ENCODE data around the gene VSTM5. TPM values are rescaled to one million over a fixed set of nuclear protein-coding genes. Genes with fewer than 3 reads are reported as not detected.
A peak's percentile ranks its signal among the peaks of the same experiment; 100 is the strongest.

VSTM5 gene
- polyA plus RNA-seq, 4 donors: 1.5 to 2.2 TPM; not detected in 2

GRCh38 chr11:93846411-93846810, 4.0 kb downstream of the VSTM5 start:
- H3K27ac ChIP-seq (ENCODE audit: low read depth in 1 of 3, low read length in 2 of 3): no peak overlapping the region
- peaks cover 0 to 8% (median 2%) of the 10 kb centered on the region in 3 donors for H3K4me1 ChIP-seq (ENCODE audit: control insufficient read depth in 3 of 3, insufficient read depth in 2 of 3, low read depth in 1 of 3, low read length in 2 of 3)
- DNase-seq: no peak
- no peak overlapping the region for H3K4me3 ChIP-seq (ENCODE audit: low read depth in 1 of 3, low read length in 3 of 3)
- WGBS, 3 donors: 77 to 100% (median 92%) methylated on average over 2 of the region's 2 CpGs
- no peak for FAIRE-seq
- no peaks in the 10 kb centered on the region for H3K36me3 ChIP-seq (ENCODE audit: control insufficient read depth in 3 of 3, insufficient read depth in 2 of 3, low read depth in 1 of 3, low read length in 3 of 3)
- H3K27me3 ChIP-seq (ENCODE audit: control insufficient read depth in 3 of 3, insufficient read depth in 3 of 3, low read length in 3 of 3): no peaks in the 10 kb centered on the region
- H3K9me3 ChIP-seq (ENCODE audit: control insufficient read depth in 2 of 2, insufficient read depth in 1 of 2, low read depth in 1 of 2, low read length in 1 of 2): no peaks in the 10 kb centered on the region

DNA sequence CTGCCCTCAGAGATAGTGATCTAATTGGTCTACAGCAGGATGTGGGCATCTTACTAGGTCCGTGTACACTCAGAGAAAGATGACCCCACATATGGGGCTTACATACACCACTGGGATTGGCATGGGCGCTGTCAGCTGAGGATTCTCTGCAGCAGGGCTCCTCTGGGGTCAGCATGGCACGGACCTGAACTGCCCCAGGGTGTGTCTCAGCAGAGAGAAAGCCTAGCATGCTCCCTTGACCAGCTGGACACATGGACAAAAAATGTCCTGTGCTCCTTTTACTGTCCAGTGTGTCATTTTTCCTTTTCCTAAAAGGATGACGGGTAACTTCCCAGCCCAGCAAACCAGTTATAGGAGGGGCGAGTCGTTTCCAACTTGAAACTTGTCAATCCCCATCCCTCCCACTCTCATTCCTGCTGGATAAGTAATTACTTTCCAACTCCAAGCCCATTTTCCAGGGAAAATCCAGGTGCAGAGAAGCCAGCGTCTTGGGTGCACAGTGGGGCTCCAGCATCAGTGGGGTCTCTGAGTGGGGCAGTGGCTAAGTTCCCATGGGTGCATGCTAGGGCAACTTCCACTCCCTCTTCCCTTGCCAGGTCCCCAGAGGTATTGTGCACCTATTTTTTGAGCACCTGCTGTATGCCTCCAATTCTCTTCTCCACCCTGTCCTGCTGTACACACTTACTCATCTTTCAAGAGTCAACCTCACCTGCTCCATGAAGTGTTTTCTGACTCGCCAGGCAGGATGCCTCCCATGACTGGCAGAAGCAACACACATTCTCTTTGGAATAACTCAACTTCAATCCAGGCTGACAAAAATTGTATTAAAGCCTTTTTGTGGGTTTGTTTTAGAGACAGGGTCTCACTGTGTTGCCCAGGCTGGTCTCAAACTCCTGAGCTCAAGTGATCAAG, 5.0 kb downstream of the VSTM5 start:
- H3K4me3 ChIP-seq (ENCODE audit: low read depth in 1 of 3, low read length in 3 of 3): no peak overlapping the region
- no peak for DNase-seq
- H3K27me3 ChIP-seq (ENCODE audit: control insufficient read depth in 3 of 3, insufficient read depth in 3 of 3, low read length in 3 of 3): no peaks in the 10 kb centered on the region
- H3K9me3 ChIP-seq (ENCODE audit: control insufficient read depth in 2 of 2, insufficient read depth in 1 of 2, low read depth in 1 of 2, low read length in 1 of 2): no peaks in the 10 kb centered on the region
- H3K27ac ChIP-seq (ENCODE audit: low read depth in 1 of 3, low read length in 2 of 3): no peak overlapping the region
- H3K4me1 ChIP-seq (ENCODE audit: control insufficient read depth in 3 of 3, insufficient read depth in 2 of 3, low read depth in 1 of 3, low read length in 2 of 3): peaks cover 0 to 8% (median 2%) of the 10 kb centered on the region in 3 donors
- no peak for FAIRE-seq
- 77 to 80% (median 78%) methylated on average over 8 of the region's 8 CpGs for WGBS, 3 donors
- H3K36me3 ChIP-seq (ENCODE audit: control insufficient read depth in 3 of 3, insufficient read depth in 2 of 3, low read depth in 1 of 3, low read length in 3 of 3): no peaks in the 10 kb centered on the region

DNA sequence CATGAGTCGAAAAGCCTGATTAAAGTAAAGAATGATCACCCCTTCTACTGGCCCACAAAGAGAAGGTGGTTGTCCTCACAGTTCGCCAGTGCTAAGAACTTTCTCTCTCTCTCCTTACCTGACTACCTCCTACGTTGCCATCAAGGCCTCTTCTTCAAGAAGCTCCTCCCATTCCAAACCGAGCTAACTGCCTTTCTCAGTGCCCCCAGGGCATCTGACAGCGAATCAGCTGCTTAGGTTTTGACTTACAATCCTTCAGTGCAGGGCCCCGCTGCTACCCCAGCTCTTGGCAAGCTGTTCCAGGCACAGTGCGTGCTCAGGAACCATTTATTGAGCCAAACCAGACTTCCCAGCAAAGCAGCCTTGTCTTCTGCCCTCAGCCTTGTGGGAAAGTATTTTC, 5.8 kb downstream of the VSTM5 start:
- Histone ChIP-seq H3K4me1 (ENCODE audit: control insufficient read depth in 3 of 3, insufficient read depth in 2 of 3, low read depth in 1 of 3, low read length in 2 of 3) (peaks cover 0 to 5% (median 2%) of the 10 kb centered on the region in 3 donors), H3K4me3 (ENCODE audit: low read depth in 1 of 3, low read length in 3 of 3) (no peak overlapping the region), H3K27me3 (ENCODE audit: control insufficient read depth in 3 of 3, insufficient read depth in 3 of 3, low read length in 3 of 3) (no peaks in the 10 kb centered on the region), H3K36me3 (ENCODE audit: control insufficient read depth in 3 of 3, insufficient read depth in 2 of 3, low read depth in 1 of 3, low read length in 3 of 3) (no peaks in the 10 kb centered on the region), H3K9me3 (ENCODE audit: control insufficient read depth in 2 of 2, insufficient read depth in 1 of 2, low read depth in 1 of 2, low read length in 1 of 2) (no peaks in the 10 kb centered on the region), H3K27ac (ENCODE audit: low read depth in 1 of 3, low read length in 2 of 3) (no peak overlapping the region)
- 74 to 84% (median 83%) methylated on average over 7 of the region's 7 CpGs for WGBS, 3 donors
- DNase-seq: no peak
- FAIRE-seq: no peak

DNA sequence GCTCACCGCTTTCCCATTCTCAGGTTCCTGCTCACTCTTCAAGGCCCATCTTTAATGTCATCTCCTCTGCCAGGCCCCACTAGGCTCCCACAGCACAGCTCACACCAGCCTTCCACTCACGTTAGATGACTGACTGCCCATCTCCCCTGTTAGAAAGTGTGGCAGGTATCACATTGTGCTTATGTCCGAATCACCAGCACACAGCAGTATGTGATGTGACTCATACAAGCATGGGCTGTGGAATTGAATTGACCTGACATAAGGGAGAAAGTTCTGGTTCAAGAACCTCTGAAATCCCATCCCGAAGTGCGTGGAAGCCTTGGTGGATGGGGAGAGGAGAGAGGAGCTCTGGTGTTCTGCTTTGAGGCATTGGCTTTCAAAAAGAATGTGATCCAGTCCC, 6.5 kb downstream of the VSTM5 start:
- no peaks in the 10 kb centered on the region for H3K27me3 ChIP-seq (ENCODE audit: control insufficient read depth in 3 of 3, insufficient read depth in 3 of 3, low read length in 3 of 3)
- no peak for FAIRE-seq
- H3K4me1 ChIP-seq (ENCODE audit: control insufficient read depth in 3 of 3, insufficient read depth in 2 of 3, low read depth in 1 of 3, low read length in 2 of 3): peaks cover 0 to 2% (median 0%) of the 10 kb centered on the region in 3 donors
- H3K4me3 ChIP-seq (ENCODE audit: low read depth in 1 of 3, low read length in 3 of 3): no peak overlapping the region
- H3K27ac ChIP-seq (ENCODE audit: low read depth in 1 of 3, low read length in 2 of 3): no peak overlapping the region
- H3K9me3 ChIP-seq (ENCODE audit: control insufficient read depth in 2 of 2, insufficient read depth in 1 of 2, low read depth in 1 of 2, low read length in 1 of 2): no peaks in the 10 kb centered on the region
- no peak for DNase-seq
- 94 to 96% (median 95%) methylated on average over 5 of the region's 5 CpGs for WGBS, 3 donors
- H3K36me3 ChIP-seq (ENCODE audit: control insufficient read depth in 3 of 3, insufficient read depth in 2 of 3, low read depth in 1 of 3, low read length in 3 of 3): no peaks in the 10 kb centered on the region

- H3K4me1 ChIP-seq (ENCODE audit: control insufficient read depth in 3 of 3, insufficient read depth in 2 of 3, low read depth in 1 of 3, low read length in 2 of 3): peaks cover 0 to 2% (median 0%) of the 10 kb centered on the region in 3 donors
- 18 to 60% (median 43%) methylated on average over 6 of the region's 6 CpGs for WGBS, 3 donors
- no peak overlapping the region for H3K4me3 ChIP-seq (ENCODE audit: low read depth in 1 of 3, low read length in 3 of 3)
- no peak for FAIRE-seq
- peak in 1 of 2 donors; percentile 87 for DNase-seq
- H3K9me3 ChIP-seq (ENCODE audit: control insufficient read depth in 2 of 2, insufficient read depth in 1 of 2, low read depth in 1 of 2, low read length in 1 of 2): no peaks in the 10 kb centered on the region
- H3K27ac ChIP-seq (ENCODE audit: low read depth in 1 of 3, low read length in 2 of 3): no peak overlapping the region
- no peaks in the 10 kb centered on the region for H3K27me3 ChIP-seq (ENCODE audit: control insufficient read depth in 3 of 3, insufficient read depth in 3 of 3, low read length in 3 of 3)
- H3K36me3 ChIP-seq (ENCODE audit: control insufficient read depth in 3 of 3, insufficient read depth in 2 of 3, low read depth in 1 of 3, low read length in 3 of 3): no peaks in the 10 kb centered on the region
Measured at GRCh38 chr11:93842461-93842860, 8.0 kb downstream of the VSTM5 start.

DNA sequence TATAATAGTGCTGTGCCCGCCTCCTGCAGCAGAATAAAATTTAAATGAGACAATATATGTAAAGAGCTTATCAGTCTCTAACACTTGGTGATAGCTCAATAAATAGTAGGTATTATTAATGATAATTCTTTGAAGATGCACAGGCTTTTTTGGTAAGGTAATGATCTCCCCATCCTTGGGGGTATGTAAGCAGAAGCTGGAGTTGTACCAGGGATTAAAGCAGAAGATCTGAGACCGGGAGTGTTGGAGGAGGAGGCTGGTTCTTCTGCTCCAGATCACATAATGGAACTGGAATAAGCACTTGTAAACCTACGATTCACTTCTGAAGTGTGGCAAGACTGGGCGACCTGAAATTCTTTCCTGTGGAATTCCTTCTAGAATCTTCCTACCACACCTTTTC, 8.4 kb downstream of the VSTM5 start:
- H3K27me3 ChIP-seq (ENCODE audit: control insufficient read depth in 3 of 3, insufficient read depth in 3 of 3, low read length in 3 of 3): no peaks in the 10 kb centered on the region
- FAIRE-seq: no peak

DNA sequence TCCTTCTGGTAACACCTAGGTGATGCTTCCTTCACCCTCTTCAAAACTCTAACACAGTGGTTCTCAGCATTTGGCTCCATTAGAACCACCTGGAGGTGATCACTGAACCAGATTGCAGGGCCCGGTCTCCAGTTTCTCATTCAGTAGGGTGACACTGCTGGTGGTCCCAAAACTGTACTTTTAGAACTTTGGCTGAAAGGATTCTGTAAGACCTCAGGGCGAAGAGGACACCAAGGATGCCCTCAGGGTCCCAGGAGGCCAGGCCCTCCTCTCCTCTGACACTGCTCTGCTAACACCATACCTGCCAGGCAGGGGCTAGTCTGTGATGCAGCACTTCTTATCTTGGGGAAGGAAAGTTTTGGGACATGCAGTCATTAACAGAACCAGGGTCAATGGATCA, 9.0 kb downstream of the VSTM5 start:
- WGBS, 3 donors: 83 to 96% (median 86%) methylated on average over 2 of the region's 2 CpGs
- no peak overlapping the region for H3K4me3 ChIP-seq (ENCODE audit: low read depth in 1 of 3, low read length in 3 of 3)
- no peak for FAIRE-seq
- H3K9me3 ChIP-seq (ENCODE audit: control insufficient read depth in 2 of 2, insufficient read depth in 1 of 2, low read depth in 1 of 2, low read length in 1 of 2): no peaks in the 10 kb centered on the region
- H3K27me3 ChIP-seq (ENCODE audit: control insufficient read depth in 3 of 3, insufficient read depth in 3 of 3, low read length in 3 of 3): no peaks in the 10 kb centered on the region
- no peaks in the 10 kb centered on the region for H3K36me3 ChIP-seq (ENCODE audit: control insufficient read depth in 3 of 3, insufficient read depth in 2 of 3, low read depth in 1 of 3, low read length in 3 of 3)
- no peak for DNase-seq
- no peak overlapping the region for H3K27ac ChIP-seq (ENCODE audit: low read depth in 1 of 3, low read length in 2 of 3)
- peaks cover 0 to 2% (median 0%) of the 10 kb centered on the region in 3 donors for H3K4me1 ChIP-seq (ENCODE audit: control insufficient read depth in 3 of 3, insufficient read depth in 2 of 3, low read depth in 1 of 3, low read length in 2 of 3)

More for the DNA sequence above, 8.4 kb downstream of the VSTM5 start:
- H3K9me3 ChIP-seq (ENCODE audit: control insufficient read depth in 2 of 2, insufficient read depth in 1 of 2, low read depth in 1 of 2, low read length in 1 of 2): no peaks in the 10 kb centered on the region
- H3K4me1 ChIP-seq (ENCODE audit: control insufficient read depth in 3 of 3, insufficient read depth in 2 of 3, low read depth in 1 of 3, low read length in 2 of 3): peaks cover 0 to 2% (median 0%) of the 10 kb centered on the region in 3 donors
- no peaks in the 10 kb centered on the region for H3K36me3 ChIP-seq (ENCODE audit: control insufficient read depth in 3 of 3, insufficient read depth in 2 of 3, low read depth in 1 of 3, low read length in 3 of 3)
- H3K27ac ChIP-seq (ENCODE audit: low read depth in 1 of 3, low read length in 2 of 3): no peak overlapping the region
- no peak for DNase-seq
- no peak overlapping the region for H3K4me3 ChIP-seq (ENCODE audit: low read depth in 1 of 3, low read length in 3 of 3)
- WGBS, 3 donors: 65 to 84% (median 71%) methylated on average over 4 of the region's 4 CpGs

GRCh38 chr11:93840981-93841380, 9.4 kb downstream of the VSTM5 start:
- no peak overlapping the region for H3K4me3 ChIP-seq (ENCODE audit: low read depth in 1 of 3, low read length in 3 of 3)
- no peaks in the 10 kb centered on the region for H3K36me3 ChIP-seq (ENCODE audit: control insufficient read depth in 3 of 3, insufficient read depth in 2 of 3, low read depth in 1 of 3, low read length in 3 of 3)
- DNase-seq (no peak), FAIRE-seq (no peak)
- H3K27me3 ChIP-seq (ENCODE audit: control insufficient read depth in 3 of 3, insufficient read depth in 3 of 3, low read length in 3 of 3): no peaks in the 10 kb centered on the region
- 61 to 66% (median 63%) methylated on average over 3 of the region's 3 CpGs for WGBS, 3 donors
- no peak overlapping the region for H3K27ac ChIP-seq (ENCODE audit: low read depth in 1 of 3, low read length in 2 of 3)
- no peaks in the 10 kb centered on the region for H3K9me3 ChIP-seq (ENCODE audit: control insufficient read depth in 2 of 2, insufficient read depth in 1 of 2, low read depth in 1 of 2, low read length in 1 of 2)
- H3K4me1 ChIP-seq (ENCODE audit: control insufficient read depth in 3 of 3, insufficient read depth in 2 of 3, low read depth in 1 of 3, low read length in 2 of 3): peaks cover 0 to 2% (median 0%) of the 10 kb centered on the region in 3 donors

All from small intestine (tissue), 7 donors.